Activated T-cell treated with anti-CD3 and anti-CD28 coated beads for 1 hour (primary cell): ENCODE measurements around the gene MCU.
"Not testable (repeated sequence)": the region's sequence is repeated elsewhere in the genome, so short reads cannot be mapped to it uniquely, and the experiment has no call there.

ENCODE experiments used
- DNase-seq: peaks from one replicate; pipeline ENCODE4 v3.0.0-alpha.2; 2020; ENCODE audit warnings: low read depth

Gene MCU

DNA sequence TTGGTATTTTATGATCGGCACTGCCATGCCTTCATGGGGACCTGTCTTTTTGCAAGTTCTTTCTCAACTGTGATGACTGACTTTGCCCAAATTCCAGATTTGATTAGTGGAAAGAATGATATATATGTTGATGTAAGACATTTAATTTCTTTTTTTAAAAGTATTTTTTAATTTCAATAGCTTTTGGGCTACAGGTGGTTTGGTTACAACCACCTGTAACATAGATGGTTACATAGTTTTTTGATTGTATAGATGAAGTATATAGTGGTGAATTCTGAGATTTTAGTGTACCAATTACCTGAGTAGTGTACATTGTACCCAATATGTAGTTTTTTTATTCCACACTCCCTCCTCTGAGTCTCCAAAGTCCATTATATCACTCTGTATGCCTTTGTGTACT, 69.6 kb downstream of the MCU start:
- no peak for DNase-seq

DNA sequence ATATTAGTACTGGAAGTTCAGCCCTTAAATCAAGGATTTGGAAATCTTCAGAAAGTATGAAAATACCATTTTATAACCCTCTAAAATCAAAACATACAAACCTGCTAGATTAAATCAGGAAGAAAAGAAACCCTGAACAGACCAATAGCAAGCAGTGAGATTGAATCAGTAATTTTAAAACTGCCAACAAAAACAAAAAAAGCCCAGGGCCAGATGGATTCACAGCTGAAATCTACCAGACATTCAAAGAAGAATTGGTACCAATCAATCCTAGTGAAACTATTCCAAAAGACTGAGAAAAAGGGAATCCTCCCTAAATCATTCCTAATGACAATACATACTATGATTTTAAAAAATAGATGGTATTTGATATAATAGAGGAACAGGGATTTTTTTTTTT, 70.1 kb downstream of the MCU start:
- no peak for DNase-seq

GRCh38 chr10:72763201-72763600, 71.3 kb downstream of the MCU start:
- DNase-seq = no peak

- DNase-seq = no peak
Measured at GRCh38 chr10:72764151-72764550, 72.2 kb downstream of the MCU start.

GRCh38 chr10:72765051-72765745, 73.3 kb downstream of the MCU start:
- DNase-seq = no peak

DNA sequence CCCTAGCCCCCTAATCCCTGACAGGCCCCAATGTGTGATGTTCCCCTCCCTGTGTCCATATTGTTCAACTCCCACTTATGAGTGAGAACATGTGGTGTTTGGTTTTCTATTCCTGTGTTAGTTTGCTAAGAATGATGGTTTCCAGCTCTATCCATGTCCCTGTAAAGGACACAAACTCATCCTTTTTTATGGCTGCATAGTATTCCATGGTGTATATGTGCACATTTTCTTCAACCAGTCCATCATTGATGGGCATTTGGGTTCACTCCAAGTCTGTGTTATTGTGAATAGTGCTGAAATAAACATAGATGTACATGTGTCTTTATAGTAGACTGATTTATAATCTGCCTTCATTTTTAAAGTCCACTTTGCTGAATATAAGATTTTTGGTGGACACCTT, 79.3 kb downstream of the MCU start:
- not testable (repeated sequence) for DNase-seq

- no peak for DNase-seq
Measured at GRCh38 chr10:72772031-72772430, 80.1 kb downstream of the MCU start.

DNA sequence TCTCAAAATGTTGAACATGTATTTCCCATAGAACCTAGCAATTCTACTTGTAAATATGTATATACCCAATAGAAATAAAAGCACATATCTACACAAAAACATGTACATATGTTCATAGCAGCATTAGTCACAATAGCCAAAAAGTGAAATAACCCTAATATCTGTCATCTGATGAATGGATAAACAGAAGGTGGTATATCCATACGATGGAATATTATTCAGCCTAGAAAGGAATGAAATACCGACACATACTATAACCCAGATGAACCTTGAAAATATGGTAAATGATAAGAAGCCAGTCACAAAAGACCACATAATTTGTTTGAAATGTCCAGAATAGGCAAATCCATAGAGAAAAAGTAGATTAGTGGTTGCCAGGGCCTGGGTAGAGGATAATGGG, 87.9 kb downstream of the MCU start:
- DNase-seq = no peak

GRCh38 chr10:72782649-72783330, 90.8 kb downstream of the MCU start:
- DNase-seq = no peak

DNA sequence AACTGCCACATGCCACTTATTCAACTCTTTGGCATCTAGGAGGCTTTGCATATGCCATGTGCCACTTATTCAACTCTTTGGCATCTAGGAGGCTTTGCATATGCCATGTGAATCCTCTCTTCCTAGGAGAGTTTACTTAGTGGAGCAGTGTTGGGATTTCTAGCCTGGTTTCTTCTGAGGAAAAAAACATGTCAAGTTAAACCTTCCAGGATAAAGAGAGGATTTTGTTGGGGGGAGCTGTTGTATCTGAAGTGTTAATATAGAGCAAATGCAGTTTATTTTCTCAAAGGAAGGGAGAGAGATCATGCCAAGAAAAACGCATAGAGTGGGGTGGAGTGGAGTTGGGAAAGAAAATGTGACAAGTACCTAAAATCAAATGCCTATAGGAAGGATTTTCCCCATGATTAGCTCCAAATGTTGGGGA, 91.5 kb downstream of the MCU start:
- DNase-seq = no peak

DNA sequence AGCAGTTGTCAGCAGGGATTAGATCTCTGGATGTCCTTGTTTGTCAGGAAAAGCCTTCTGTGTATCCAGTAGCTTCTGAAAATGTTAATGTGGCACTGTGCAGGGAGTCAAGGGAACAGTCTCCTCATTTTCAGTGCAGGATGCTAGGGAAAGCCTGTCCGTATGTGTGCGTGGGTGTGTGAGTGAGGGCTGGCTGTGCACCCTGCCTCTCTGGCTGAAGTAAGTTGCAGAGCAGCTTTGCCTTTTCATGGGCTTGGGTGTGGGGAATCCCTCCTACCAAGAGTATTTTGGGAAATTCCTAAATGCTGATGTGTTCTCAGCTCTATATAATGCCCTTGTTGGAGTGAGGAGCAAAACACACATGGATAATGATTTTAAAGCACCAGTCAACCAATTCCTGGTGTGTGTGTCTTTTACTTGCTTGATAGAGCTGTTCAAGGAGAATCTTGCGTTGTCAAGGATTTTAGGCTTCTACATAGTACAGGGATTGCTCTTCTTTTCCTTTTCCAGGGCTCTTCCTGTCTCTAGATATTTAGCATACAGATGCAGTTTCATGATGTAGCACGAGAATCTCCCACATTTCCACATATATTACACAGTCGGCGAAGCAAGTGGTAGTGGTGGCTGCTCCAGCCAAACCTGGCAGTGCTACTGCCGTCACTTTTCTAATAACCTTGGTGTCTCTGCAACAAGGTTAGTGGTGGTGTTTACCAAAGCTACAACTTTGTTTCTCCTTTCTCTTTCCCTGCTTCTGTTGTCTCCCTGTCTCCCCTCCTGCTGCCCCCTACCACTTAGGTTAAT, 92.8 kb downstream of the MCU start:
- no peak for DNase-seq

- DNase-seq = no peak
Measured at GRCh38 chr10:72785409-72785808, 93.5 kb downstream of the MCU start.

DNA sequence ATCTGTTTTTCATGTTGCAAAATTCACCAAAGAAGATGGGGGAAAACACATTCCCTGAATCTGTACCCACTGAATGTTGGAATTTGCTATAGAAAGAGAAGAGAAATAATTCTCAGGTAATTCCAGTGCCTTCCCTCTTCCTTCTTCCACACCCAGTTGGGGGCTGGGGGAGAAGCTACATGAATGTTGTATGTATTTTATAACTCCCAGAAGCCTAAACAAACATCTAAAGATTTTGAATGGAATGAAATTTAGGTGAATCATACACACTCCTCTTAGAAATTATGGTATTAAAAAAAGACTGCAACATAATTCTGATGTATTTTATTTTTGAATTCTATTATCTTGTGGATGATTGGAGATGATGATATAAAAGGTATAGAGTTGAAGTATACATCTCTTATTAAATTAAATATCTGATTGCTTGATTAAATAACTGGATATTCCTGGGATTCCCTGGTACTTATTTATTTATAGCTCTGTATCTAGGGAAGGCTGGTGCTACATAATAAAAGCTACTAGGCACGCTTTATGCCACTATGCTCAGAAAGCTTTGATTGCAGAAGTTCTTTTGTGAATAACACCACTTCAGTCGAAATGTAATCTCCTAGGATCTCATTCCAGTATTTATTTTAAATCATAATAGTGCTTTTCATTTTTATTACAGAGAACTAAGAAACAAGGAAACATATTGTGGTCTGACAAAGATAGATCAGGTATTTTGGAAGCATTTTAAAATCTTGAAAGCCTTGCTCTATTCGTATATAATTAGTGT, 98.5 kb downstream of the MCU start:
- DNase-seq = no peak

GRCh38 chr10:72792288-72792687, 100.3 kb downstream of the MCU start:
- DNase-seq = no peak

DNA sequence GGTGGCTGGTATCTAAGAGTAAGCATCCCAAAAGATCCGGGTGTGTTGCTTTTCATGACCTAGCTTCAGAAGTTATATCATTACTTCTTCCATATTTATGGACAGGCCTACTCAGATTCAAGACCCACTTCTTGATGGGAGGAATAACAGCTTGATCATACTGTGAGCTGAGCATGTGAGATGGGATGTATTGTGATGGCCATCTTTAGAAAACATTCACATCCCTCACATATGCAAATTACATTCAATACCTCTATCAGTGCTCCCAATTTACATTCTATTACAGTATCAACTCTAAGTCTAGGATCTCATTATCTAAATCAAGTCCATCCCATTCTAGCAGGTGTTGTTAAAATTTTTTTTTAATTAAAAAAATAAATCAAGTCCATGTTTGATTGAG, 101.8 kb downstream of the MCU start:
- no peak for DNase-seq

GRCh38 chr10:72794260-72794659, 102.3 kb downstream of the MCU start:
- DNase-seq = no peak

DNA sequence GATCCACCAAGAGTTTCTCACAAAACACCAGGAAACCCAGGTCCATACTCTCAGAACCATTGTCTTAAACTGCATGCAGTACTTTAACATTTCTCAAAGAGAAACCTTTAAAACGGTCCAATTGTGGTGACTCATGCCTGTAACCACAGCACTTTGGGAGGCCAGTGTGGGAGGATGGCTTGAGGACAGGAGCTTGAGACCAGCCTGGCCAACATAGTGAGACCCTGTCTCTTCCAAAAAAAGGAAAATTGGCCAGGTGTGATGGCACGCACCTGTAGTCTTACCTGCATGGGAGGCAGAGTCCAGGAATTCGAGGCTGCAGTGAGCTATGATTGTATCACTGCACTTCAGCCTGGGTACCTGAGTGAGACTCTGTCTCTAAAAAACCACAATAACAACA, 104.1 kb downstream of the MCU start:
- no peak for DNase-seq

DNA sequence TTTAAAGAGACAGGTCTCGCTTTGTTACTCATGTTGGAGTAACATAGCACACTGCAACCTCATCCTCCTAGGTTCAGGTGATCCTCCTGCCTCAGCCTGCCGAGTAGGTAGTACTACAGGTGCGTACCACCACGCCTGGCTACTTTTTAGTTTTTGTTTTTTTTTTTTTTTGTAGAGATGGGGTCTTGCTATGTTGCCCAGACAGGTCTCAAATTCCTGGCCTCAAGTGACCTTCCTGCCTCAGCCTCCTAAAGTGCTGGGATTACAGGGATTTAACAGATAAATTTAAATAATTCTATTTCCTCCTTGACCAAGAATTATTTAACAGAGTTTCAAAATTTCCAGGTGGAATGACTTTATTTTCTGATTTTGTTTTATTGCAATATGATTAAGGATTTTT, 104.6 kb downstream of the MCU start:
- DNase-seq = no peak

GRCh38 chr10:72800000-72800740, 108.2 kb downstream of the MCU start:
- DNase-seq = no peak

- no peak for DNase-seq
Measured at GRCh38 chr10:72800741-72801092, 108.8 kb downstream of the MCU start.

GRCh38 chr10:72801263-72801868, 109.4 kb downstream of the MCU start:
- no peak for DNase-seq
